NCI-H748 treated with DMSO at 0.1 percent for 48 hours (cell line): Measurements from ENCODE around the gene ANKRA2.

Source experiments
- DNase-seq: peaks from one replicate; lab custom pipeline; 2025; lab: John Stamatoyannopoulos, UW

ANKRA2 gene

GRCh38 chr5:73565139-73565968 lies at the start of gene ANKRA2, which contains the start of gene UTP15:
ANKRA2 (minus strand) TSS chr5:73565639; CDS start chr5:73562881, 2,758 bp downstream.
UTP15 (plus strand) TSS chr5:73565743; CDS start chr5:73567345, 1,602 bp downstream.
- peak; percentile 90 for DNase-seq

GRCh38 chr5:73615085-73615484 lies 49.6 kb upstream of the ANKRA2 start:
- DNase-seq = no peak

- DNase-seq = no peak
Measured at GRCh38 chr5:73612799-73613198, 47.4 kb upstream of the ANKRA2 start.

- DNase-seq = no peak
Measured at GRCh38 chr5:73607228-73607627, 41.8 kb upstream of the ANKRA2 start.

- DNase-seq = no peak
Measured at GRCh38 chr5:73606206-73606753, 40.8 kb upstream of the ANKRA2 start.

GRCh38 chr5:73605223-73606087 lies 40.0 kb upstream of the ANKRA2 start:
- DNase-seq = no peak

GRCh38 chr5:73603998-73604397 lies 38.6 kb upstream of the ANKRA2 start:
- no peak for DNase-seq

GRCh38 chr5:73599380-73599779 lies 33.9 kb upstream of the ANKRA2 start:
- no peak for DNase-seq

- peak; percentile 18 for DNase-seq
Measured at GRCh38 chr5:73596705-73597328, 31.4 kb upstream of the ANKRA2 start.

GRCh38 chr5:73592551-73592950 lies 27.1 kb upstream of the ANKRA2 start:
- no peak for DNase-seq

GRCh38 chr5:73591698-73592501 lies 26.5 kb upstream of the ANKRA2 start:
- no peak for DNase-seq

GRCh38 chr5:73591102-73591695 lies 25.8 kb upstream of the ANKRA2 start:
- DNase-seq = peak; percentile 77

- DNase-seq = no peak
Measured at GRCh38 chr5:73587923-73588322, 22.5 kb upstream of the ANKRA2 start.

GRCh38 chr5:73582285-73583145 lies 17.1 kb upstream of the ANKRA2 start:
- no peak for DNase-seq

- no peak for DNase-seq
Measured at GRCh38 chr5:73565969-73566547, 619 bp upstream of the ANKRA2 start.

GRCh38 chr5:73564675-73565074 lies 764 bp downstream of the ANKRA2 start:
- DNase-seq = peak; percentile 9

GRCh38 chr5:73564018-73564417 lies 1.4 kb downstream of the ANKRA2 start:
- DNase-seq = no peak

- DNase-seq = no peak
Measured at GRCh38 chr5:73558950-73559349, 6.5 kb downstream of the ANKRA2 start.

- no peak for DNase-seq
Measured at GRCh38 chr5:73552642-73553041, 12.8 kb downstream of the ANKRA2 start.
